Small intestine (tissue), 7 donors: ENCODE data around the gene NTRK2. TPM values are rescaled to one million over a fixed set of nuclear protein-coding genes. Genes with fewer than 3 reads are reported as not detected.

ENCODE experiments used
- DNase-seq, 2 donors: peaks; one replicate each; pipeline versions ENCODE4 v3.0.0 to v3.0.0-alpha.2; 2013
- FAIRE-seq: peaks from 2 replicates; lab custom pipeline; 2012; peaks lifted over from hg19 to GRCh38; lab: Jason Lieb, UNC
- H3K27ac ChIP-seq, 3 donors: one replicate each; pipeline ENCODE4 v1.5.1; 2013; ENCODE audit warnings: low read length in 2 of 3, mild to moderate bottlenecking in 2 of 3, control low read depth in 1 of 3, inconsistent platforms in 1 of 3, low read depth in 1 of 3, moderate library complexity in 1 of 3
- H3K27me3 ChIP-seq, 3 donors: one replicate each; pipeline ENCODE4 v1.6.1; 2013; ENCODE audit warnings: low read length in 3 of 3, inconsistent platforms in 1 of 3; ENCODE audit not compliant: control insufficient read depth in 3 of 3, insufficient read depth in 3 of 3
- H3K36me3 ChIP-seq, 3 donors: one replicate each; pipeline ENCODE4 v1.6.1; 2013; ENCODE audit warnings: low read length in 3 of 3, inconsistent platforms in 1 of 3, low read depth in 1 of 3, mild to moderate bottlenecking in 1 of 3, moderate library complexity in 1 of 3; ENCODE audit not compliant: control insufficient read depth in 3 of 3, insufficient read depth in 2 of 3
- H3K4me1 ChIP-seq, 3 donors: one replicate each; pipeline ENCODE4 v1.6.1; 2013; ENCODE audit warnings: low read length in 2 of 3, inconsistent platforms in 1 of 3, low read depth in 1 of 3, mild to moderate bottlenecking in 1 of 3, moderate library complexity in 1 of 3; ENCODE audit not compliant: control insufficient read depth in 3 of 3, insufficient read depth in 2 of 3
- H3K4me3 ChIP-seq, 3 donors: one replicate each; pipeline ENCODE4 v1.5.1; 2013; ENCODE audit warnings: low read length in 3 of 3, control low read depth in 1 of 3, inconsistent platforms in 1 of 3, low read depth in 1 of 3, mild to moderate bottlenecking in 1 of 3, moderate library complexity in 1 of 3
- H3K9me3 ChIP-seq, 2 donors: one replicate each; pipeline ENCODE4 v1.6.1; 2013; ENCODE audit warnings: low read depth in 1 of 2, low read length in 1 of 2; ENCODE audit not compliant: control insufficient read depth in 2 of 2, insufficient read depth in 1 of 2
- WGBS, 3 donors: extraction: QIAGEN DNeasy Blood & Tissue Kit; methylation state at CpG; one replicate each; pipeline ENCODE4 v1.1.7; 2013; 5-methylcytosine and 5-hydroxymethylcytosine counted together
- polyA plus RNA-seq, 4 donors: library from polyadenylated mRNA; stranded (reverse) in 3 of 4; unstranded in 1 of 4; fragments of 200-250 nt in 3 of 4; fragments of 120-200 nt in 1 of 4; gene quantifications; one replicate each; pipeline versions ENCODE4 v1.2.1 to v1.2.3, GENCODE V29; 2013
- donor health status: healthy with polysubstance abuse.
- donor health status: control.
- donor health status: control.
- donor health status: Bipolar disorder and iron deficiency.
- donor health status: healthy.

Gene NTRK2
- polyA plus RNA-seq, 4 donors = 0.16 to 1.1 TPM; not detected in 2

DNA sequence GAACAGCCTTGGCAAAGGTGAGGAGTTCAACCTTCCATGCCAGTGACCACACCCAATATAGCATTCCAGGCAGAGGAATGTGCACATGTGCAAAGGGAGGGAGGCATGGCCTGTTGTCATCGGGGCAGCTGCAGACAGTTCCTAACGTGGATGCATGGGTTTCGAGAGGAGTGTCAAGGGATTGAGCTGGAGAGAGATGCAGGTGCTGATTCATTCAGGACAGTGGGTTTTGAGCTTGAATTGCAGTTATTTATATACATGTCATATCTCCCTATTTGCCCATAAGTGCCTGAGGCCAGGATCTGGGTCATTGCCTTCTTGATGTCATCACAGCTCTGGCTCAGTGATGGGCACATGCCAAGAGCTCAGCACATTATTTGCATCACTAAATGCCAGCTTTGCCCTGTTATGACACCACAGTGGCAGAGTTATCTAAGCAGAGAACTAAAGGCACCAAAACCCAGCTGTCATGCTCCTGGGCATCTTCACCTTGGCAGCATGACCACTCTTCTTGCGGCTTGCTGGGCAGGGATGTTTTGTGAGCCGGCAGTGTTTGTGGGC lies 278.0 kb downstream of the NTRK2 start:
- H3K4me3 ChIP-seq = no peak overlapping the region
- FAIRE-seq (no peak), DNase-seq (no peak)
- H3K4me1 ChIP-seq = no peaks in the 10 kb centered on the region
- WGBS, 3 donors = 70 to 88% (median 71%) methylated on average over 5 of the region's 5 CpGs
- no peaks in the 10 kb centered on the region for H3K9me3 ChIP-seq
- H3K27me3 ChIP-seq = no peaks in the 10 kb centered on the region
- no peaks in the 10 kb centered on the region for H3K36me3 ChIP-seq
- H3K27ac ChIP-seq = no peak overlapping the region

DNA sequence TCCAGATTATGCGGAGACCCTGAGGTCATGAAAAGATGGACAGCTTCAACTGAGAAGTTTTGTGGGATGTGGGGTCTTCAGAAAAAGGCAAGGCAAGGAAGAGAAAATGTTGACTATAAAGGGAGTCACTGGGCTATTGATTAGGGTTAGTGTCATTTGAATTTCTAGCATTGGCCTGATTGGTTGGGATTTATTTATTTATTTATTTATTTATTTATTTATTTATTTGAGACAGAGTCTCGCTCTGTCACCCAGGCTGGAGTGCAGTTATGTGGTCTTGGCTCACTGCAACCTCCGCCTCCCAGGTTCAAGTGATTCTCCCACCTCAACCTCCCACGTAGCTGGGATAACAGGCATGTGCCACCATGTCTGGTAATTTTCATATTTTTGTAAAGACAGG lies 279.7 kb downstream of the NTRK2 start:
- Histone ChIP-seq H3K9me3 (no peaks in the 10 kb centered on the region), H3K4me3 (no peak overlapping the region), H3K4me1 (no peaks in the 10 kb centered on the region), H3K27me3 (no peaks in the 10 kb centered on the region), H3K27ac (no peak overlapping the region), H3K36me3 (no peaks in the 10 kb centered on the region)
- FAIRE-seq = no peak
- WGBS, 3 donors = 92 to 95% (median 94%) methylated on average over 4 of the region's 4 CpGs
- no peak for DNase-seq

DNA sequence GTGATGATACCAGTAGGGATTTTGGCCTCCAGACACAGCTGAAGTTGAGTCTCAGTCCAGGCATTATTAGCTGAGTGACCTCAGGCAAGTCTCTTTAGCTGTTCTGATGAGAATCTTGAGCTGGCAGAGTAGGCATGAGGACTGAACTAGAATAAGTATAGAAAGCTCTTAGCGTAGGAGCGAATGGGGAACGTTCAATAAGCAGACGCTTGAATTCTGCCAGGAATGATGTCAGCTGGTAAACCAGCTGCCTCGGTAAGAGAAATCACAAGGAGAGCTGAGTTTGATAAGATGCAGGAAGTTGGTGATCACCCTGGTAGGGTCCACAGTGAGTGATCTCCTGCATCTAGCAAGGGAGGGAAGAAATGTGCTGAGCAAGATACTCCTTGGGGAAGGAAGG lies 280.4 kb downstream of the NTRK2 start:
- FAIRE-seq = no peak
- no peak overlapping the region for H3K27ac ChIP-seq
- 68 to 76% (median 74%) methylated on average over 5 of the region's 5 CpGs for WGBS, 3 donors

DNA sequence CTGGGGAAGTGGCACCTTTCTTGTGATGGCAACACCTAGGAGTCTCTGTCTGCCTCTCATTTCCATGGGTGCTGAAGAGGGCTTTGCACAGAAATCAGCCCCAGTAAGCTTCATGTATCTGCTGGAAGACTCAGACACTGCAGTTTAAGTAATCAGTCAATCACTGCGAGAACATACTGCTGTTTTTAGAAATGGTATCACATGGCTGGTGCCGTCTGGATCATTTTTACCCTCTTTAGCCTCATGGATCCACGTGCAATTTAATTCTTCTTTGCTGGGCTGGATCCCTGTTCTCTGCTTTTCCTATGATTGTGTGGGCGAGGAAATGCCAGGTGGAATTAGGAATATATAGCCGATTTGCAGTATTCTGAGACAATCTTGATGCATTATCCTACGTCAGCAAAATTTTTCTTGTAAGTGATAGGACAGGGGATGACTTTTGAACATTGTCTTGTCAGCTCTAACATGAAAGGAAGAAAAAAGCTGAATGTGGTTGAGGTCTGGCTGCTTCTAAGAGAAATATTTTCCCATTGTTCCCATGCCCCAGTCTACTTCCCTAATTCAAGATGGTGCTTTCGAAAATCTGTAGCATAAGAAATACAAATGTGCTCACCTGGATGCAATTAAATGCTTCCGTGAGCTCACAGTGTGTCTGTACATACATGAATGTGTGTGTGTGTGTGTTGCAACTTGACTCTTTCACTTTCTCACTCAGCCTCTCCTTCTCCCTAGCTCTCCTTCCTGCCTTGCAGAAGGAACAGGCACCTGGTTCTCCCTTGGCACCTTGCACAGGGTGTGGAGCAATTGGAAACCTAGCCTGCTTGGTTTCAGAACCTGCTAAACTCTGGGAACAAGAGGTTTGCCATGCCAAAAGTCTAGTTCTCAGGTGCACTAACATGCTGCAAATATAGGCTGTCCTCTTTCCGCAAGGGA lies 281.6 kb downstream of the NTRK2 start:
- H3K27ac ChIP-seq = no peak overlapping the region
- H3K4me1 ChIP-seq = no peaks in the 10 kb centered on the region
- peaks cover 0 to 2% (median 0%) of the 10 kb centered on the region in 3 donors for H3K27me3 ChIP-seq
- FAIRE-seq = no peak
- no peak overlapping the region for H3K4me3 ChIP-seq
- no peaks in the 10 kb centered on the region for H3K36me3 ChIP-seq
- 79 to 85% (median 83%) methylated on average over 9 of the region's 9 CpGs for WGBS, 3 donors
- H3K9me3 ChIP-seq = no peaks in the 10 kb centered on the region
- no peak for DNase-seq

More for the DNA sequence above, 280.4 kb downstream of the NTRK2 start:
- no peaks in the 10 kb centered on the region for H3K36me3 ChIP-seq
- H3K4me3 ChIP-seq = no peak overlapping the region
- H3K4me1 ChIP-seq = no peaks in the 10 kb centered on the region
- H3K9me3 ChIP-seq = no peaks in the 10 kb centered on the region
- H3K27me3 ChIP-seq = peaks cover 0 to 1% (median 0%) of the 10 kb centered on the region in 3 donors
- DNase-seq = no peak

DNA sequence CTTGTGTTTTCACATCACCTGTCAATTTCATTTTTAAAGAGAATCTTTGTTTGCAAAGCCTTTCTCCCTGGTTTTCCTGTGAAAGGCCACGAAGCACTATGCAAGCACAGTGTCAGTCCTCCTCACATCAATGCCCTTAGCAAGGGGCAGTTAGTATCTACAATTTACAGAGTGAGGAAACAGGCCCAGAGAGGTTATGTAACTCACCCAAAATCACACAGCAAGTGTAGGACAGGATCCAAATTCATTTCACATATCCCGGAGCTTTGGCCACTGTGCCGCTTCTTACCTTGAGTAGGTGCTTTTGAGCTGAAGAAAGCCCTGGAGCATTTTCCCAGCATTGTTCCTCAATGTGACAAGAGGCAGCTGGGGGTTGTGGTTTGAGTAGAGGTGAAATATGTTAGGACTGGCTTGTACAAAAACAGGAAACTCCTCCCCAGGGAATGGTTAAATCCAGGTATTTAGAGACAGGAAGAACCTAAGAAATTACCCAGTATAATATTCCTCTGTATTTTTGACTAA lies 283.8 kb downstream of the NTRK2 start:
- 93 to 98% (median 97%) methylated on average over 3 of the region's 3 CpGs for WGBS, 3 donors
- FAIRE-seq (no peak), DNase-seq (no peak)
- Histone ChIP-seq H3K27ac (no peak overlapping the region), H3K4me3 (no peak overlapping the region), H3K27me3 (peaks cover 0 to 2% (median 0%) of the 10 kb centered on the region in 3 donors), H3K9me3 (no peaks in the 10 kb centered on the region), H3K36me3 (no peaks in the 10 kb centered on the region), H3K4me1 (no peaks in the 10 kb centered on the region)

DNA sequence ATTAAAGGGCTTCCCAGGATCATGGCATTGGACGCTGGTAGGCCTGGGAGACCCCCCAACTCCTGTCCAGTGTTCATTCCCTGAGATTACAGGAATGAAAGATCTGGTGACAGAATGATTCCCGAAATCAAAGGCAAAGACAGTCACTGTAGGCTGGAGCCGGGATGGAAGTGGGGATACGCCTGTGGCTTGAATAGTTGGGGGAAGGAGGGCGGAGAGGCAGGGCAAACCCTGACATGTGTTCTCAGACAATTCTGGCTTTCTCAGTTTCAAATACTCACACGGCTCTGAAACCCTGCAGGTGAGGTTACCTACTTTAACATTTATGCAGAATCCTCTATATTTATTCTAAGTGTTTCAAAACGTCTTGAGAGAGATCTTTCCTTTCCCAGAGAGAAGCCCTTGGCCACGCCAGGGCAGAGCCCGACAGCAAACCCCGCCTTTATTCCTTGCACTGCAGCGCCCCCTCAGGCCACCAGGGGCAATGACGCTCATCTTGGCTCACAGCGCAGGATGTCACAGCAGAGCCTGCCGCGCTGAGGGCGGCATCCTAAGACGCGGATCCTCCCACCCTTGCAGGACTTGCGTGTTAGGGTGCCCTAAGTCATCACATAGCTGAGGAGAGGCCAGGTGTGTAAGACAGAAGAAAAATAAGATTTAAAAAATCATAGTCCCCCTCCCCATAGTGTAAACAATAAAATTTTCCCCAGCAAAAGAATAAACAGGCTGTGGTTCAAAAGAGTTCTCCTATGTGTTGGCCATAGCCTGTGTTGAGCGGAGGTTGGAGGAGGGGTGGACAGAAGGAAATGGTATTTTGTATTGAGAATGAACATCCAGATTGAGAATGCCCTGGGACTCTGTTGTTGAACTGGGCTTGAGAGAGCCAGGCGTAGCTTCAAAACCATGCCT lies 284.5 kb downstream of the NTRK2 start:
- Histone ChIP-seq H3K36me3 (no peaks in the 10 kb centered on the region), H3K27me3 (peaks cover 0 to 2% (median 0%) of the 10 kb centered on the region in 3 donors), H3K4me3 (no peak overlapping the region), H3K4me1 (no peaks in the 10 kb centered on the region), H3K27ac (no peak overlapping the region), H3K9me3 (no peaks in the 10 kb centered on the region)
- DNase-seq (peak; percentile 51 to 84), FAIRE-seq (no peak)
- WGBS, 3 donors = 26 to 29% (median 28%) methylated on average over 21 of the region's 21 CpGs

DNA sequence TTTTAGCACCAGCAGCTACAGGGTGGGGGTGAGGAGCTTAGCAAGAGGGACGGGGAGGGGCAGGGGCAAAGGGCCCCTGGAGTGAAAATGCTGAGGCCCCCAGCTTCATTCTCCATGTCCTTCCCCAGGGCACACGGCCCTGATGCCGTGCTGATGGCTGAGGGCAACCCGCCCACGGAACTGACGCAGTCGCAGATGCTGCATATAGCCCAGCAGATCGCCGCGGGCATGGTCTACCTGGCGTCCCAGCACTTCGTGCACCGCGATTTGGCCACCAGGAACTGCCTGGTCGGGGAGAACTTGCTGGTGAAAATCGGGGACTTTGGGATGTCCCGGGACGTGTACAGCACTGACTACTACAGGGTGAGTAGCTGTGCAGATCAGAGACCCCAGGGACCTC lies 285.6 kb downstream of the NTRK2 start:
- peaks cover 0 to 2% (median 0%) of the 10 kb centered on the region in 3 donors for H3K27me3 ChIP-seq
- H3K9me3 ChIP-seq = no peaks in the 10 kb centered on the region
- DNase-seq (no peak), FAIRE-seq (no peak)
- no peak overlapping the region for H3K27ac ChIP-seq
- no peaks in the 10 kb centered on the region for H3K36me3 ChIP-seq
- WGBS, 3 donors = 91 to 95% (median 92%) methylated on average over 18 of the region's 18 CpGs
- no peaks in the 10 kb centered on the region for H3K4me1 ChIP-seq
- no peak overlapping the region for H3K4me3 ChIP-seq

DNA sequence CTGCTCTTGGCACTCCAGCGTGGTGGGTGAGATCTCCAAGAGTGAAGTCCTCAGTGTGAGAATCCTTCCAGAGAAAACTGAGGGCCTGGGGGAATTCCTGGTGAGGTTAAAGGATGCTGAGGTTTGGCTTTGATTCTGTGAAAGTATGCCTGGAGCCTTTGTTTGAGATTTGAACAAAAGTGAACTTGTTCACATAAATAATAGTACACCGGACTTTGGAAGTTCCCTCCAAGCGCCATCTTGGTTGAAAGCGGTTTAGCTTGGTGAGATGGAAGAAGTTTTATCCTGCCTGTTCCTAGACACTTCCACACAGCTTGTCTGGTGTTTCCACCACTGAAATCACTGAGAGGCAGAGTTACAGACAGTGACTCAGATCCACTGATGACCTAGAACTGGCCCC lies 286.4 kb downstream of the NTRK2 start:
- H3K4me3 ChIP-seq = no peak overlapping the region
- no peak for FAIRE-seq
- no peak overlapping the region for H3K27ac ChIP-seq
- no peaks in the 10 kb centered on the region for H3K4me1 ChIP-seq
- H3K9me3 ChIP-seq = no peaks in the 10 kb centered on the region
- no peak for DNase-seq
- WGBS, 3 donors = 86 to 93% (median 87%) methylated on average over 4 of the region's 4 CpGs
- peaks cover 0 to 2% (median 0%) of the 10 kb centered on the region in 3 donors for H3K27me3 ChIP-seq
- no peaks in the 10 kb centered on the region for H3K36me3 ChIP-seq
